ENCODE results near the gene SCAMP1. TPM values are rescaled to one million over a fixed set of nuclear protein-coding genes. Genes with fewer than 3 reads are reported as not detected.

Gene SCAMP1
- total and polyA plus RNA-seq, 9 donors: 13.6 to 38.8 (median 35.5) TPM

GRCh38 chr5:78505860-78506259 is 145.4 kb downstream of the SCAMP1 start:
- intact Hi-C loops (cut with DNase I): loop anchor here in 1 of 4 donors (2.0 kb wide), 1 partner anchor 17 kb away; no protein-coding TSS in a partner anchor
- H3K4me3 ChIP-seq: no peak overlapping the region
- no peaks in the 10 kb centered on the region for H3K27me3 ChIP-seq
- WGBS, 3 donors: 52 to 75% (median 66%) methylated on average over 2 of the region's 2 CpGs
- no peak for DNase-seq
- no peak overlapping the region for H3K27ac ChIP-seq
- H3K9me3 ChIP-seq: no peaks in the 10 kb centered on the region
- no peaks in the 10 kb centered on the region for H3K36me3 ChIP-seq
- peaks cover 17% of the 10 kb centered on the region for H3K4me1 ChIP-seq (ENCODE audit: insufficient read depth)
- TF ChIP-seq EP300 (IDR thresholded peaks at IDR 0.05): no peak

DNA sequence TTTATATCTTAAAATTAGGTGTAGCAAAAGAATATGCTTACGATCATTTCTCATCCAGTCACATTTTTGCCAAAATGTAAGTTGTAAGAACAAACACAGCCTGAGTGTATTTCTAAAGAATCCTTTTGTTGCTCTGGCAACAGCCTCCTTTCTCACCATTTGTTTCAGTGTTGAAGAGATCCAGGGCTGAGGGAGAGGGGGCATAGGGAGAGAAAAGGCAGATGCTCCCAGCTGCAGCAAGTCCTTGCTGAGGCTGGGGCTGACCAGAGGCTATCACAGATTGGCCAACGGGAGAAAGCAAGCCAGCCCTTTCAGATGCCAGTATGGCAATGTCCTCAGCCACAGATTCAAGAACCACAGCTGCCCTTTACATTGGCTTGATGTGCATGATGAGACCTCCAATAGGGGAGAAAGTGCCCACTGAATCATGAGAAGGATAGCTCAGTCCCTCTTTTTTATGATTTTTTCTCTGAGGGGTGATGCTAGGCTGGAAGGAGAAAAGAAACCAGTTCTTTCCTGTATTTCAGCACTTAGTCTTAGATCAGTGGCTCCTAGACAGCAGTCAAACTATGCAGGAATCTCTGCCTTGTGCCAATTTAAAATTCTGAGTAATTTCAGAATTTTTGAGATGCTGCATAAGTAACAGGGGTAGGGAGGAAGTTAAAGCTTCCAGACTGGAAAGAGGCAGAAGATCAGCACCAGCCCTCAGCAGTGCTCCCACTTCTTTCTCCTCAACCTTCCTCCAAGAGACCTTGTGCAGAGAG is 146.0 kb downstream of the SCAMP1 start:
- no peaks in the 10 kb centered on the region for H3K36me3 ChIP-seq
- H3K9me3 ChIP-seq: no peaks in the 10 kb centered on the region
- peaks cover 17% of the 10 kb centered on the region for H3K4me1 ChIP-seq (ENCODE audit: insufficient read depth)
- no peak for DNase-seq
- TF ChIP-seq POLR2A (IDR thresholded peaks at IDR 0.05) (no peak), CTCF (IDR thresholded peaks at IDR 0.05) (no peak), EP300 (IDR thresholded peaks at IDR 0.05) (no peak)
- intact Hi-C loops (cut with DNase I): loop anchor here in 1 of 4 donors (2.0 kb wide), 1 partner anchor 16 kb away; no protein-coding TSS in a partner anchor
- WGBS, 3 donors: 30 to 39% (median 33%) methylated on average over 2 of the region's 2 CpGs
- no peak overlapping the region for H3K4me3 ChIP-seq
- no peaks in the 10 kb centered on the region for H3K27me3 ChIP-seq
- no peak overlapping the region for H3K27ac ChIP-seq

DNA sequence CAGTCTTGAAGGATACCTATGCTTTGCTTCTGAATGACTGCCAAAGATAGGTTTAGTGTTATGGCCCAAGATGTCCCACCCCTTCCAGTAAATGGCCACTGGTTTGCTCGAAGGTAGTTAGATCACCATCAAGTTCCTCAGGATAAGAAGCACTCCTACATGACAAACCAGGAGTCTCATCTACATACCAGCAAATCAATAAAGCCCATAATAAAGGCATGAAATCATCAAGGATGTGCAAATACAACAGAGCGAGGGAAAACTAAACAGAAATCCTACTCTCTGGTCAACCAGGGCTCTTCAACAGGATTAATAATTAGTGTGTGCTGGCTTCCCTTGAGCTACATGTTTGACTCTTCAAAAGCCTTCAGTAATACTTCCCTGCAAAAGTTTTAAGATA is 147.1 kb downstream of the SCAMP1 start:
- TF ChIP-seq CTCF (IDR thresholded peaks at IDR 0.05) (no peak), EP300 (IDR thresholded peaks at IDR 0.05) (no peak), POLR2A (IDR thresholded peaks at IDR 0.05) (no peak)

GRCh38 chr5:78508186-78508765 is 147.9 kb downstream of the SCAMP1 start:
- intact Hi-C loops (cut with DNase I): no loop called here
- Histone ChIP-seq H3K9me3 (no peaks in the 10 kb centered on the region), H3K27ac (no peak overlapping the region), H3K4me1 (ENCODE audit: insufficient read depth) (peaks cover 17% of the 10 kb centered on the region), H3K36me3 (no peaks in the 10 kb centered on the region), H3K4me3 (no peak overlapping the region), H3K27me3 (no peaks in the 10 kb centered on the region)
- no peak for DNase-seq
- TF ChIP-seq POLR2A (IDR thresholded peaks at IDR 0.05) (no peak), CTCF (IDR thresholded peaks at IDR 0.05) (no peak), EP300 (IDR thresholded peaks at IDR 0.05) (no peak)
- WGBS, 3 donors: 38 to 52% (median 45%) methylated on average over 3 of the region's 3 CpGs

More for the DNA sequence above, 147.1 kb downstream of the SCAMP1 start:
- H3K4me3 ChIP-seq: no peak overlapping the region
- DNase-seq: no peak
- H3K36me3 ChIP-seq: no peaks in the 10 kb centered on the region
- H3K27ac ChIP-seq: no peak overlapping the region
- H3K27me3 ChIP-seq: no peaks in the 10 kb centered on the region
- WGBS, 3 donors: 94 to 100% (median 96%) methylated on average over 2 of the region's 2 CpGs
- H3K9me3 ChIP-seq: no peaks in the 10 kb centered on the region
- H3K4me1 ChIP-seq (ENCODE audit: insufficient read depth): peaks cover 17% of the 10 kb centered on the region
- intact Hi-C loops (cut with DNase I): loop anchor here in 1 of 4 donors (2.0 kb wide), 1 partner anchor 15 kb away; no protein-coding TSS in a partner anchor
